PFSK-1 (cell line): Measurements from ENCODE around the gene HNRNPM.

Source experiments
- FOXP2 ChIP-seq: optimal IDR thresholded peaks from 2 replicates; pipeline ENCODE3; 2011; ENCODE audit warnings: borderline replicate concordance, control low read depth, inconsistent platforms; ENCODE audit not compliant: insufficient read depth; ENCODE audit errors: extremely low read length, extremely low read depth
- POLR2AphosphoS5 ChIP-seq: IDR thresholded peaks from 2 replicates; pipeline ENCODE4 v1.6.1; 2012; ENCODE audit warnings: low read depth, mild to moderate bottlenecking, control low read depth, low read length, moderate library complexity
- TAF1 ChIP-seq: IDR thresholded peaks from 2 replicates; pipeline ENCODE4 v1.6.1; 2012; ENCODE audit warnings: low read length, control low read depth, borderline replicate concordance; ENCODE audit not compliant: insufficient read depth

GRCh38 chr19:8413629-8413995 is 31.2 kb upstream of the HNRNPM start:
- TF ChIP-seq TAF1 (no peak), POLR2AphosphoS5 (no peak), FOXP2 (no peak)
